Suprapubic skin (tissue), 4 donors: ENCODE data around the gene SIGLEC14.

Experiments
- CTCF ChIP-seq, 2 donors: fragments of 200-600 bp in 1 of 2; fragments of 450-650 bp in 1 of 2; sonication (generic) in 1 of 2; IDR thresholded peaks; one replicate each; pipeline ENCODE4 v1.5.1; 2016 to 2019; ENCODE audit warnings: antibody characterized with exemption in 2 of 2, mild to moderate bottlenecking in 1 of 2, moderate library complexity in 1 of 2
- EP300 ChIP-seq: sonication (generic); formaldehyde crosslinking; IDR thresholded peaks from one replicate; pipeline ENCODE4 v1.6.1; 2017; ENCODE audit warnings: antibody characterized with exemption
- POLR2A ChIP-seq, 2 donors: fragments of 450-650 bp; IDR thresholded peaks; one replicate each; pipeline ENCODE4 v1.6.1; 2017; ENCODE audit warnings: antibody characterized with exemption in 2 of 2, mild to moderate bottlenecking in 2 of 2, moderate library complexity in 2 of 2
- POLR2AphosphoS5 ChIP-seq, 3 donors: sonication (generic); formaldehyde crosslinking; IDR thresholded peaks; one replicate each; pipeline ENCODE4 v1.6.1; 2017; ENCODE audit warnings: antibody characterized with exemption in 3 of 3

GRCh38 chr19:51602189-51602854 lies 44.3 kb downstream of the SIGLEC14 start:
- TF ChIP-seq POLR2A (IDR thresholded peaks at IDR 0.05), result no peak
- no peak for TF ChIP-seq CTCF (IDR thresholded peaks at IDR 0.05)
- TF ChIP-seq EP300, result no peak
- no peak for TF ChIP-seq POLR2AphosphoS5 (IDR thresholded peaks at IDR 0.05)
